ENCODE measurements around the gene ANKDD1B.

Gene ANKDD1B

DNA sequence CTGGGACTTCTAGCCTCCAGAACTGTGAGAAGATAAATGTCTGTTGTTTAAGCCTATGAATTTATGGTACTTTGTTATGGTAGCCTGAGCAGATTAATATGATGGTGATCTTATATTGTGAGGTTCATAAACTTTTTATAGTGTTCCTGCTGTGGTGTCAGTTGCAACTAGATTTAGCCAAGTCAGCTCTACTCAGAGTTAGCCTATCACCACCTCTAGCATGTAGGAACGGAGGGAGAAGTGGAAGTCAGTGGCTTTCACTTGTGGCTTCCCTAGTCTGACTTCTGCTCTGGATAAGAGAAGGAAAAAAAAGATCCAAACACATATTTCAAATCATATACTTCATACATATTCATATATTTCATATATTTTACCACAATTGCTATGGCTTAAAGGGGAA, 99.4 kb downstream of the ANKDD1B start:
- DNase-seq = no peak

GRCh38 chr5:75711151-75711550, 99.9 kb downstream of the ANKDD1B start:
- no peak for DNase-seq

- no peak for DNase-seq
Observed at GRCh38 chr5:75712091-75712490, 100.8 kb downstream of the ANKDD1B start.

- DNase-seq = no peak
Observed at GRCh38 chr5:75716715-75717081, 105.4 kb downstream of the ANKDD1B start.

DNA sequence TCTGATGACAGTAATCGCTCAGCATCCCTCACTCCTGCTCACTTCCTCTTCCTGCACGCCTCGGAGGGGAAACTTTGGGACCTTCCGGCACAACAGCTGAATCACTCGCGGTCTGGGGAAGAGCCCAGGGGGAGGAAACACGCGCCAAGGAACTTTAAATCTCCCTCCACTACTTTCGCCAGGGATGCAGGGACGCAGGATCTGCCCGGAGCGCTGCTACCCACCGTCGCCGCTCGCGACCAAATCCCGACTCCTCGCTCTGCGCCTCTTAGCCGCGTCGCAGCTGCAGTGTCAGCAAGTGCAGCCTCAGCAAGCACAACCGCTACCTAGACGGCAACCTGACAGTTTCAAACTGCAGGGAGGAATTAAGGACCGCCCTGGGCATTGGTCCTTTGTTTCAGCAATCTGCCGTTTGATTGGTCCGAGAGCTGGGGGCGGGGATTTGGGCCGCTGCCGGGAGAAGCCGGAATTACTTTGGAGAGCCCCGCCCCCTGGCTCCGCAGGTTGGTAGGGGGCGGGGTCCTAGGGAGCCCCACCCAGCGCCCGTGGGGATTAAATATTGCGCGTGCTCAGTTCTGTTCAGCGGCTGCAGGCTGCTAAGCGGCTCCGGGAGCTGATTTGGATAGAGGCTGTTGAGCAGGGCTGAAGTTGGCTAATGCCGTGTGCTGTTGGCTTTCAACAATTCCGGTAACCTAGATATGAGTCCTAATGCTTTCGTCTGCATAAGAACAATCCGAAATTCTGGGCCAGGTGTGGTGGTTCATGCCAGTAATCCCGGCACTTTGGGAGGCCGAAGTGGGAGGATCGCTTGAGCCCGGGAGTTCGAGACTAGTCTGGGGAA, 106.0 kb downstream of the ANKDD1B start, which contains the start of gene POC5:
Gene POC5 (minus strand): TSS at position 356 of the 841 bp plus-strand sequence. CDS start 4,500 bp downstream, outside the sequence.
- peak; percentile 87 for DNase-seq

DNA sequence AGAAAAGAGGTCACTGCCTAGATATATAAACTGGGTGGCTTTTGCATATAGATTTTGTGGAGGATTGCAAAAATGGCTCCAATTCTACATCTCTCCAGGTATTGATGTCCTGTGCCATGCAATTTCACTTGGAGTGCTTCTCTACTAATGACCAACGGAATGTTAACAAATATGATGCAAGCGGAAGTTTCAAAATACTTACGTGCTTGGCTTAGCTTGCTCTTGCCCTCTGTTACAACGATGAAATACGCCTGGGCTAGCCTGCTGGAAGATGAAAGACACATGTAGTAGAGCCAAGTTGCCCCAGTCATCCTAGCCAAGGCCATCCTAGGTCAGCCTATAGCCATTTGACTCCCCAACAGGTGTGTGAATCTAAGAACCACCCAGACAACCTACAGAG, 109.6 kb downstream of the ANKDD1B start:
- DNase-seq = no peak

All from DMS79 treated with DMSO at 0.1 percent for 48 hours (cell line).